ENCODE data around the gene DAPK2.
A peak's percentile ranks its signal among the peaks of the same experiment; 100 is the strongest.

DAPK2 gene

DNA sequence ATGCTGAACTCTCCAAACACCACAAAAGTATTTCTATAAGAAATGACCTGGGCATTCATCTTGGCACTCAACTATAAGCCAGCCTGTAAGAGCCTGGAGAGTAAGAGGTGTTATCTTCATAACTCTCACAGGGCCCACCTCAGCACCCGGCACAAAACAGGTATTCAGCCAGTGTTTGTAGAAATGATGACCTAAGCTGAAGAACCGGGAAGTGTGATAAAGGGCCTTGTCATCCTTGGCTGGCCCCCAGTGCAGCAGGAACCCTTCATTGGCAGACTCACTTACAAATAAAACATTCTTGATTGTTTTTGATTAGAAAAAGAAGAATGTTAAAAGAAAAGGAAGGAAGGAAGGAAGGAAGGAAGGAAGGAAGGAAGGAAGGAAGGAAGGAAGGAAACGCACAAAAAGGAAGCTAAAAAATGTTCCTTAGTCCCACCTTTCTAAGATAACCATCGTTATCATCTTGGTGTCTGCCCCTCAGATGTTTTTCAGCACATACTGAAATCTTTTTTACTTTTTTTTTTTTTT, 52.1 kb downstream of the DAPK2 start:
- DNase-seq: no peak

DNA sequence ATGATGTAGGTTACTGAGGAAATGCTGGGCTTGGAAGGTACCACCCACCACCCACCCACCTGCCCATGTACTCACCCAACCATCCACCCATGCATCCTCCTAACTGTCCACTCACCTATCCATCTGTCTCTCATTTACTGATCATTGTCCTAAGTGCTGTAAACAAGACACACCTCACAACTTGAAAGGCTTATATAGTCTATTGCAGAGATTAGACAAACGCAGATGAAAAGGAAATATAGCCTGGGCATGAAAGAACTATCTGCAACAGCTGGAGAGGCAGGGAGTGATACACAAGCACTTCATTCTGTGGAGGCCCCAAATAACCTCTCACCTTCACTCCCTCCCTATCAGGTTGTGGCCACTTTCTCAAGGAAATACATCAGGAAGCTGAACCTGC, 54.0 kb downstream of the DAPK2 start:
- no peak for DNase-seq

DNA sequence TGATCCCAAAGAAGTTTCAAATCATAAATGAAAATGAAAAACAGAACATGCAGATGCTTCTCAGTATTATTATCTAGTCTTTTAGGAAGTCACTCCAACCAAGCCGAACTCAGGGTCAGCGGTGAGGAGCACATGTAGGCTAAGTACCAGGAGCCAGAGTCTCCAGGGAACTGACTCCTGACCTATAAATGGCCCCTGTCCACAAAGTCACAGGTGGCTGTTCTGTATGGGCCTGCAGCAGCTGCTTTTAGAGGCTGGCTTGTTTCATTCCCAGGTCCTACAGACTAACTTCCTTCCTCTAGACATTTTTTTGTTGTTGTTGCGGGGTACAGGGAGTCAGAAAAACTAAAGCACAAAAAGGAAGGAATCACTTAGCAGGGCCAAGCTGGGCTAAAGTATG, 54.6 kb downstream of the DAPK2 start:
- DNase-seq: no peak

DNA sequence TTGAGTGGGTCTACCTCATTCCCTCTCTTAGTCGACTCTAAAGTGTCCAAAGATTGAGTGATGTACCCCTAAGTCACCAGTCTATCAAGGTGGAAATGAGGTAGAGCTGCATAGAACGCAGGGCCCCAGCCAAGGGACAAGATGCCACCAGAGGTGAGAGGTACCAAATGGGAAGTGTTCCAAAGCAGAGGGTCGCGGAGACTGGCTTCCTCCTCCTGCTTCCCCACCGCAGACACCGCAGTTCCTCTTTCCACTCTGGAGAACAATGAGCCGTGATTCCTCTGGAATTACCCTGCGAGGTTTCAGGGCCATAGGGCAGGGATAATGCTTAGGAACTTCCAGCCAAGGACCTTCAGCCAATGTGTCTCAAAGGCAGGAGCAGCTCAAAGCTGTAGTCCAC, 55.8 kb downstream of the DAPK2 start:
- DNase-seq: no peak

DNA sequence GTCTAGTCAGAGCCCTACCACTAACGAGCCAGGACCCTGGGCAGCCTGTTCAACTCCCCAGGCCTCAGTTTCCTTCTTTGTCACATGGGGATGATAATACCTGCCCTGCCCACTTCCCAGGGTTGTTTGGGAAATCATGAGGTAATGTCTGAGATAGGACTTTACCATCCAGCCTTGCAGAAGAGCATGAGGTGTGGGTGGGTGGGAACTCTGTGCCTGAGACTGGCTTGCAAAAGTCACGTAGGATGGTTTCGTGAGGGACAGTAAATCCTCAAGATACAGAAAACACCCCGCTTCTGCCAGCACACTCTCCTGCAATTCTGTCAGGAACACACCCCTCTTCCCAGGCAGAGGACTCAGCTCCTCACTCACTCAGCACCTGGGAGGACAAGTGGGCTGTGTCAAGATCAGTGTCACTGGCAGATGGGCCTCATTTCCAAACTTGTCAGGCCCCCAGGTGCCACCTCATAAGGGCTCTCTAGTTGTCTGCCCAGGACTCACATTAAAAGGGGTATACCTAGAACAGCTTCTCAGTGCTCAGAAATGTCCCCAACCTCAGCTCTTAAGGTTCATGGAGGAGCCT, 58.4 kb downstream of the DAPK2 start:
- no peak for DNase-seq

DNA sequence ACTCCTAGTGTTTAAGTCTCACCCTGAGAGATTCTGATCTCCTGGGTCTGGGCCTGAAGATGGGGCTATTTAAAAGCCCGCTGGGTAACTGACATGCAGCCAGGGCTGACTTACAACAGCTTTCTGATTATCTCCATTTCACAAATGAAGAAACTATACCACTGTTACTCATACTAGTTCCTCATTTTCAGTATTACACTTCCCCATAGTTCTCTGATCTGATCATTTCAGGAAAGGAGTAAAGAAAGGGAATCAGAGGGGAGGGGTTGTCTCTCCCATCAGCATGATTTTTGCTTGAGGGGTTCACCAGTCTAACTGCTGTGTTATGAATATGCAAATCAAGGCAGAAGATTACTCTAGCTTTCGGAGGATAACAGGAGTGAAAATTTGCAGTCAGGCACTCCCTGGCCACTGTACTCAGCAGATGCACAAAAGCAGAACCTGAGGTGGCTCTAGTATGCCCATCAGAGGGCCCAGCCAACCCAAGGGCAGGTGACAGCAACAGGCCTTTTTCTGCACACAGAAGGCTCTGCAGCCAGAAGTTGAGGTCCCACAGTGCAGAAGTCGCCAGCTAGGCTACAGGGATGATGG, 59.4 kb downstream of the DAPK2 start:
- DNase-seq: peak; percentile 38

DNA sequence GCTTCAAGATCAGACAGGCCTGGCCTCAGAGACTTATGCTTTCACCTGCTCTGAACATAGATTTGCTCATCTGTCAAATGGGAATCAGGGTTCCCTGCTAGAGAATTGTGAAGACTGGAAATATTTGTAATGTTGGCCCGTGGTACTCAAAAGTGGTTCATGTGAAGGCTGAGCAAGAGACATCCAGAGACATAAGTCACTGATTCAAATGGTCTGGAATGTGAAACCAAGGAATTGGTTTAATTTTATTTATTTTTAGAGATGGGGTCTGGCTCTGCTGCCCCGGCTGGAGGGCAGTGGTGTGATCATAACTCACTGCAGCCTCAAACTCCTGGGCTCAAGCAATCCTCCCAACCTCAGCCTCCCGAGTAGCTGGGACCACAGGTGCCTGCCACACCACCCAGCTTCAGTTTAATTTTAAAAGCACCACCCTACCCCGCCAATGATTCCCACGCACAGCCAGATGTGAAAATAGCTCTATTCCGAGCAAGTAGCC, 60.1 kb downstream of the DAPK2 start:
- DNase-seq: no peak

DNA sequence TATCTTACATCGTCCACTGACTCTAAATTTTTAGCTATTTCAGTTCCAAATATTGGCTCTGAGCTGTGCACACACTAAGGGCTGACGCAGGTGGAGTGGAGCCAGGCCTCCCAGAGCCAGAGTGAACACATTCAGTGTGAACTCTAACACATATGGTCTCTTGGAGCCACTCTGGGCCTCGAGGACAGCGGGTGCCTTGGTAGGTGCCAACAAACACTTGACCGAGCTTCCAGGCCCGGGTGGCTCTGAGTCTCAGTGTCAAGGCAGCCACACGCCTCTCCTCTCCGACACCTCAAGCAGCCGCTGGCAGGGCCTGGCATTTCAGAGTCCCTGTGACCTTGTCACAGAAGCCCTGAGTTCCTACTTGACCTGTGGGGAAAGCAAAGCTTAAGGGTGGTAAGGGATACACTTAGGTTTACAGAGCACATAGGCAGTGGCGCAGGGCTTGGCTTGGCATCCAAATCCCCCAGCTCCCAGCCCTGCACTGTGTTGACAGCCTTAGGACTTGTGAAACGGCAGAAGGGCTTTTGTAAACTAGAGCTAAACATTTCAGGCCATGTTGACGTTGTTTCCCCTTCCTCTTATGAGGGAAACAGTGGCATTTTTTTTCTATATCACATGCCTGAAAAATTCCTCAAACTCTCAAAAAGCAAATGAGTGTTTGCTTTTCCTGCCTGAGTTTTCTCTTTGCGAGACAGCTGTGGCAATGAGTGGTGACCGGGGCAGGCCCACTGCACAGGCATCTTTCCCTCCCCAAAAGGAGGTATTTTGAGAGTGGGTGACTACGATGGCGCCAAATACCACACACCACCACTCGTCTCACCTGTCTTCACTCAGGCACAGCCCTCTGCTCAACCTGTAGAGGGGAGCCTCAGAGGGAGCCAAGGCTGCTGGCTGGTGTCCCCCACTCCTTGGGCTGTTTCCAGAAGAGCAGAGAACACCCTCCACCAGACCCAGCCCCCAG, 60.8 kb downstream of the DAPK2 start:
- DNase-seq: no peak

DNA sequence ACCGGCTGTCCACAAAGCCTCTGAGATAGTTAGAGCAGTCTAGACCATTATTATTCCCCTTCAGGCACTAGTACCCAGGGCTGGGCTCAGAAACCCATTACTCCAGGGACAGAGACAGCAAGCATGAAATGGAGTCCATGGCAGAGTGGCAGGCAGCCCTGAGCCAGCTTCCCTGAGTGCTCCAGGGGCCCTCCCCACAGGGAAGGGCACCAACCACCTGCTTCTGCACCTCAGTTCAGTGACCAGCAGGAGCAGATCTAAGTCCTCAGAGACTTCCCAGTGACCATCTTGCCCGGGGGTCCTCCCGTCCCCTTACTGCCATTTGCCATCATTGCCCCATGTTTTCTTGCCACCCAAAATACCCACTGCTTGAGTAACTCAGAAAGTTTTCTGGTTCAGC, 62.0 kb downstream of the DAPK2 start:
- no peak for DNase-seq

DNA sequence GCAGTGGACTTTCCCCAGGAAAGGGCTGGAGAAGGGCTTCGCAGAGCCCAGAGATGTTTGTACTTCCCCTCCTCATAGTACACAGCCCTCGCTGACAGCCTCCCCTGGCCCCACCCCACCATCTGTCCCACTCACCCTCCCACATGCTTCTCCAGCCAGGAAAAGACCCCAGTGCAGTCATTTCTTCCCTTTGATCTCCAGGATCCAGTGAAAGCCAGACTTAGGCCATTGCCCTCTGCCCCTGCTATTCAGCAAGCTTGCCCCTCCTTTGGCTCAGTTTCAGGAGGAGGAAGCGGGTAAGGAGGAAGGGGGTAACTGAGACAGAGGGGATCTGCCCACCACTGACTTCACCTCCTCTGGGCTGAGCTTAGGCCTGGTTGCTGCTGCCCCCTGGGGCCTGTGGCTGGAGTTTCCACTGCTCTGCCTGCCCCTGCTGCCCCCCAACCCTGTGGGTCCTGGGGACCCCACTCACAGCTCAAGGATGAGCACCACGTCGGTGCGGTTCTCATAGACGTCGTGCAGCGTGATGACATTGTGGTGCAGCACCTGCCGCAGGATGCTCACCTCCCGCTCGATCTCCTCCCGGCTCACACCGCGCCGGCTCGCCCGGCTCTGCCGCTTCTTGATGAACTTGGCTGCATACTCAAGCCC, 63.1 kb downstream of the DAPK2 start:
- no peak for DNase-seq

DNA sequence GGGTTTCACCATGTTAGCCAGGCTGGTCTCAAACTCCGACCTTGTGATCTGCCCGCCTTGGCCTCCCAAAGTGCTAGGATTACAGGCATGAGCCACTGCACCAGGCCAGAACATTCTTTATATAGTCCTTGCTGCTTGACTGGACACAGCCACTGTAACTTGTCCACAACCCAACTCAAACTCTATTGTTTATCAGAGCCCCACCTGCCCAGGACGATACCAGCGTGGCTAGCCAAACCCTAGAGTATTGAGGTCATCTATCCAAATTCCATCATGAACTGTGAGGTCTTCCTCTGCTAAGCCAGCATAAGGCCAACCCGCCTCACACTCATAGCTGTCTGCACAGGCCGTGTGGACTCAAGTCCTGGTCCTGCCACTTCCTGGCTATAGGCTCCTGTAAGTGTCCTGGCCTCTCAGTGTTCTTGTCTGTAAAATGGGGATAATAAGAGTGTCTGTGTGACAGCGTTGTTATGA, 63.9 kb downstream of the DAPK2 start:
- DNase-seq: no peak

DNA sequence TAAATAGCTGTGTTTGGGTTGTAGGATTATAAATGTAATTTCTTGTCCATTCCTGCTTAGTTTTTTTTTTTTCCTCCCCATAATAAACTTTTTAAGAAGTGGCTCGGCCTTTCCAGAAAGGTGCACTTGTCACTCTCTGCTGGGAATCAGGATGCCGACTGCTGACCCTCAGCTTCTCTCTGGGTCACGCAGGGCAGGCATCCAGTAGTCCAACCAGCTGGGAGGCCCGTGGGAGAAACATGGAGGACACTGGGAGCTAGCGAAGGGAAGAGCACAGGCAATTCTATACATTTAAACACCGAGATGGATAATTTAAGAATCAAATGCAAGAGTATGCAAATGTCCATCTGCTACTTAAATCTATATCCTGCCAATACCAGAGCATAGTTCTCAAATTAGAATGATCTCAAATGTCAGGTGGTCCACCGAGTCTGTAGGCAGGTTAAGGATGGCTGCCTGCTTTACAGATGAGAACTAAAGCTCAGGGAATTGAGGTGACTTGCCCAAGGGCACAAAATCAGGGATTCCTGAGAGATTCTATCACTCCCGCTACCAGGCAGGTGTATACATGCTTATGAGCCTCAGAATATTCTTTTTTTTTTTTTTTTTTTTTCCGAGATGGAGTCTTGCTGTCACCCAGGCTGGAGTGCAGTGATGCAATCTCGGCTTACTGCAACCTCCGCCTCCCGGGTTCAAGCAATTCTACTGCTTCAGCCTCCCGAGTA, 64.5 kb downstream of the DAPK2 start:
- no peak for DNase-seq

DNA sequence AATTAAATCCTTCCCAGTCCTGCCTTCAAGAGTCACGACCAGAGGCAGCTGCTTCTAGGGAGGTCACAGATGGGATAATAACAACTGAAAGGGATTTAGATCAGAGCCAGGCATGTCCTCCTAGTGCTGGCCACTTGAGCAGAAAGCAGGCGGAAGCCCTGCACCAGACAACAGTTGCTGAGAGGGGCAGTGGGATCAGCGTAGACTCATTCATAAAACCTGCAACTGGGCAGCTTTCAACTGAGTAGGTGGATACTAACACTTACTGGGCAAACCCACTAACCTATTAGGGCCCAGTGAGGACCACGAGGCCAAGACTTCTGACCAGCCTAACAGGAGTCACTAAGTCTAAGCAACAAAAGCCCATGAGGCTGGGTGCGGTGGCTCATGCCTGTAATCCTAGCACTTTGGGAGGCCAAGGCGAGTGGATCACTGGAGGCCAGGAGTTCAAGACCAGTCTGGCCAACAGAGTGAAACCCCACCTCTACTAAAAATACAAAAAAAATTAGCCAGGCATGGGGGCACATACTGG, 67.0 kb downstream of the DAPK2 start:
- no peak for DNase-seq

DNA sequence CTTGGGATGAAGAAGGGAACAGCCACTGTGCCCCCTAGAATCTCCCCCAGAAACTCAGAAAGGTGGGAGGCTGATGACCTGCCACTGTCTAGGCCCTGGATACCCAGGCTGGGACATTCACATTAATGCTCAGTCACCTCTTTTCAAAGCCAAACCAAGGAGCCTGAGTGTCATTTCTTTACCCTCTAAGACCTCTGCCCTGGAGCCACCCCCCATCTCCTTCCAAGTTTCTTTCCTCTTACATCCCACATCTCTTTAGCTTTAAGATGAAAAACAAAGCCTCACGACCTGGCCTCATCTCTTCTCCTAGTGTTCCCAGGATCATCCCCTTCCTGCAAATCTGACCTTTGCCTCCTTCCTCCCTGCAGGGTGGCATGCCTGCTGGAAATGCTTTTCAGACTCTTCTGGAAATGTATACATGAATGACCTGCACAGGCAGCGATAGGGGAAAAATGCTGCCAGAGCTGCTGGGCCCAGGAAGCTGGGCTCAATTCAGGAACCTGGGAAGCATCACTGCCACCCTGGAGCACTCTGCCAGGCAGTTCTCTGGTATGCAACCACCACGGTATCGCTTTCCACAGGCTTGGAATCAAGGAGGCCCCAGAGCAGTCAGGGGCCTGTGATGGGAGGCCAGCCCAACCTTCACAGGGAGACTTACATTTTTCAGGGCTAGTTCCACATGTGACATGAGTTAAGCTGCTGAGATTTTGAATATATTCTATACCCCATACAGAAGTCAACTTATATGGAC, 67.6 kb downstream of the DAPK2 start:
- DNase-seq: no peak

DNA sequence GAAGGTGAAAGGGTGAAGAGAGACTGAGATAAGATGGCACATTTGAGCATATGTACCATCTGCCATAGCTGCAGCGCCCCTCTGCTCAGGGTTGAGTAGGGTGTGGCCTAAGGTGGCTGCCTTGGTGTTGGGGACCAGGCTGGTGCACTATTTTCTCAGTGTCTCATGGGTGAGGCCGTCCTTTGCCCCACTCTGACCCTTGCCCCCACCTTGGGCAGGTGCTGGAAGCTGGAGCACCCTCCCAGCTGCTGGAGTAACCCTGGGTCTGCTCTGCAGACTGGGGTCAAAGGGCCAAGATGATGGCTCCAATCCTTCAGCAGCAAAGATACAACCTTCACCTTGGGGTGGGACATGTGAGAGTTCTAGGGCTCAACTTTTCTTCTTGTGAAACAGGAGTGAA, 69.2 kb downstream of the DAPK2 start:
- DNase-seq: no peak

DNA sequence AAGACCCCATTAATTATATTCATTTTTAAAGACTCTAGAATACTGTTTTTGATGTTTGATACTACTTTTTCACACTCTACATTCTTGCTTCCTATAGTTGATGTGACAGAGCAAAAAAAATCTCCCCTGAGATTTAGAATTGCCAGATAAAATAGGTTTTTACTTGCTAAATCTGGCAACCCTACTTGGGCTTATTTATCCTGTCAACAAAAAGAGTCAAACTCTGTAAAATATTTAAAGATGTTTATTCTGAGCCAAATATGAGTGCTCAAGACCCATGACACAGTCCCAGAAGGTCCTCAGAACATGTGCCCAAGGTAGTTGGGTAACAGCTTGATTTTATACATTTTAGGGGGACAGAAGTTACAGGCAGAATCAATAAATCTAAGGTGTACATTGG, 72.3 kb downstream of the DAPK2 start:
- no peak for DNase-seq

DNA sequence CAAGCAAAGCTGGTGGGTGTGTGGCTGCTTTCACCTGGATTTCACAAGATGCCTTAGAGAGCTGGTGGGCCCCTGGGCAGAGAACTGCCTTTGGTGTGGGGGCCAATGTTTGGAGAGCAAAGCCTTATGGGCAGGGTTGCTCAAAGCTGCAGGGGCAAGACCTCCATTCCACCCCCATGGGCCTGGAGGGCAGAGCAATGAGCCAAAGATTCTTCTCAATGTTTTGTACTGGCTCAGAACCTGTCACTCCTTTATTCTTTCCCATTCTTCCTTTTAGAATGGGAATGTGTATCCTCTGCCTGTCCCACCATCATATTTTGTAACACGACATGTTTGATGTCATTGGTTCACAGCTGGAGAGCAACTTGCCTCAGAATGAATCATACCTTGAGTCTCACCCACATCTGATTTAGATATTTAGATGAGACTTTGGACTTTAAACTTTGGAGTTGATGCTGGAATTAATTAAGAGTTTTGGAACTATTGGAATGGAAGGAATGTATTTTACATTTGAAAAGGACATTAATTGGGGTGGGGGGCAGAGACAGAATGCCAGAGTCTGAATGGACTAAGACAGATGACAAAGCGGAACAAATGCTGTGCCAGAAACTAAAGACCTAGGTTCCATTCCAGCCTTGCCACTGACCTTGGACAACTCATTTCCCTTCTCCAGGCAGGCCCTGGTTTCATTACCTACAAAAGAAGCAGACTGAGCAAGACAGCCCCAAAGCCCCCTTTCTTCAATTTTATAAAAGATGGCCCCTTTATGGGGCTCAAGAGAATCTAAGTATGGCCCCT, 72.9 kb downstream of the DAPK2 start:
- DNase-seq: no peak

DNA sequence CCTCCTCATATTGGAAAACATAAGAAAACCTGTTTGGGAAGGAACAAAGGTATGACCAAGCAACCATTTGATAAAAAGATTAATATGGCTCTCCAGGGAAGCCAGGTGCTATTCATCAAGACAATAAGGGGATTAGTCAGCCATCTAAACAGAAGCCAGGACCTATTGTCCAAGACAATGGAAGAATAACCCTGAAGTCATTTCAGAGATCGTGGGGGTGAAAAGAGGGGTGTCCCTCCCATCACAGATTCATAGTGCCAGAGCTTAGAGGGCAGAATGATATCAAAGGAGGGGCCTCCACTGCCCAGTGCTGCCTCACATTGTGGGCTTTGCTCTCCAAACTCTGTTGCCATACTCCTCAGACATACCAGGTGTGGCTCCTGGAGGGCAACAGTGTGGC, 73.5 kb downstream of the DAPK2 start:
- no peak for DNase-seq

DNA sequence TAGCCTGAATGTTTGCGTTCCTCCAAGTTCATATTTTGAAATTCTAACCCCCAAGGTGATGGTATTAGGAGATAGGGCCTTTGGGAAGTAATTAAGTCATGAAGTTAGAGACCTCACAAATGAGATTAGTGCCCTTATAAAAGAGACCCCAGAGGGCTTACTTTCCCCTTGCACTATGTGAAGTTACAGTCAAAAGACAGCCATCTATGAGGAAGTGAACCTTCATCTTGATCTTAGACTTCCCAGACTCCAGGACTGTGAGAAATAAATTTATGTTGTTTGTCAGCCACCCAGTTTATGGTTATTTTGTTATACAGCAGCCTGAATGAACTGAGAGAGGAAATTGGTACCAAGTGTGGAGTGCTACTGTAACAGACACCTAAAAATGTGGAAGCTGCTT, 74.4 kb downstream of the DAPK2 start:
- no peak for DNase-seq

DNA sequence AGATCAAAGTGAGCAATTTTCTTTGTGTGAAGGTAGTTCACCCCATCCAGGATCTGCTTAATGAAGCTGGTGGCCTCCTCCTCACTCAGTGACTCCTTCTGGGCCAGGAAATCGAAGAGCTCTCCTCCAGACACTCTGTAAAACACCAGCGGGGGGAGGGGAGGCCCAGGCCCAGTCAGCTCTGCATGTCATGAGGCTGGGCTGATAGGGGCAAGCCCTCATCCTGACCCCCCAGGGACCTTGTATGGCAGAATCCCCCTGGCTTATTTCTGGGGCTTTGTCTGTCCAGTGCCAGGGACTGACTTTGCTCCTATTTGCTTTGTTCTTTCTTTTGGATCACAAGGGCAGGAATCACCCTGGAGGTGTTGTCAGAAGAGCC, 74.9 kb downstream of the DAPK2 start:
- no peak for DNase-seq

All from RPMI8226 (cell line).